IMR-90 (cell line): ENCODE data around the gene GSKIP.

ENCODE experiments used
- CEBPB ChIP-seq: IDR thresholded peaks from 2 replicates; pipeline ENCODE4 v1.6.1; 2012; ENCODE audit warnings: low read depth, low read length, improper control_type of control experiment
- CHD1 ChIP-seq: IDR thresholded peaks from 2 replicates; pipeline ENCODE4 v1.6.1; 2012; ENCODE audit warnings: low read depth, low read length, improper control_type of control experiment
- CTCF ChIP-seq: conservative IDR thresholded peaks from 2 replicates; pipeline ENCODE4 v1.5.1; 2012; ENCODE audit warnings: mild to moderate bottlenecking, low read depth, low read length, improper control_type of control experiment
- POLR2A ChIP-seq: IDR thresholded peaks from 2 replicates; pipeline ENCODE4 v1.6.1; 2012; ENCODE audit warnings: mild to moderate bottlenecking, low read depth, low read length
- RAD21 ChIP-seq: IDR thresholded peaks from 2 replicates; pipeline ENCODE4 v1.6.1; 2012; ENCODE audit warnings: low read length, improper control_type of control experiment

DNA sequence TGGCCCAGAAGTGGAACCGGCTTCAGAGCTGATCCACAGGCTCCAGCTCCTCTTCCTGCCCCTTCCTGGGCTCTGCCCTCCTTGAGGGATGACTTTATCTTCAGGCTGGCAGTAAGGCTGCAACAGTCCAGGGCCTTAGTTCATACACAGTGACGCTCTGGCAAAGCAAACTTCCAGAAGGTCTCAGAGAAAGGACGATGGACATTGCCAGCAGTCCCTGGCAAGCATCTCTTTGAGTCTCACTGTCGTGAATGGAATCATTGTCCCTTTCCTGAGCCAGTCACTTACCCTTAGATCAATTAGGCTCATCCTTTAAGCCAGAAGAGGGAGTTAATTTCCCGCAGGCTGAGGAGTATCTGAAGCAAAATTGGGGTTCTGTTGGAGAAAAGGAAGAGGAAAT is 37.2 kb downstream of the GSKIP start:
- TF ChIP-seq POLR2A = no peak
- TF ChIP-seq CTCF = no peak
- no peak for TF ChIP-seq CHD1
- no peak for TF ChIP-seq RAD21
- no peak for TF ChIP-seq CEBPB
